ENCODE measurements around the gene PRRT2.
"Not testable (repeated sequence)": the region's sequence is repeated elsewhere in the genome, so short reads cannot be mapped to it uniquely, and the experiment has no call there.

PRRT2 gene

DNA sequence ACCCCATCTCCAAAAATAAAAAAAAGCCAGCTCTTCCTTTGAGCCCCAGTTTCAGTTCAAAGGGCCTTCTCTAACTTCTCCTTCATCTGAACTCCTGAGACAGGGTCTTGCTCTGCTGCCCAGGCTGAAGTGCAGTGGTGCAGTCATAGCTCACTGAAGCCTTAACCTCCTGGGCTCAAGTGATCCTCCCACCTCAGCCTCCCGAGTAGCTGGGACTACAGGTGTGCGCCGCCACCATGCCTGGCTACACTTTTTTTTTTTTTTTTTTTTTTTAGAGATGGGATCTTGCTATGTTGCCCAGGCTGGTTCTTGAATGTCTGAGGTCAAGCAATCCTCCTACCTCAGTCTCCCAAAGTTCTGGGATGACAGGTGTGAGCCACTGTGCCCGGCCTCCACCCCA, 21.2 kb downstream of the PRRT2 start:
- not testable (repeated sequence) for DNase-seq (ENCODE audit: low read depth in 2 of 2)

DNA sequence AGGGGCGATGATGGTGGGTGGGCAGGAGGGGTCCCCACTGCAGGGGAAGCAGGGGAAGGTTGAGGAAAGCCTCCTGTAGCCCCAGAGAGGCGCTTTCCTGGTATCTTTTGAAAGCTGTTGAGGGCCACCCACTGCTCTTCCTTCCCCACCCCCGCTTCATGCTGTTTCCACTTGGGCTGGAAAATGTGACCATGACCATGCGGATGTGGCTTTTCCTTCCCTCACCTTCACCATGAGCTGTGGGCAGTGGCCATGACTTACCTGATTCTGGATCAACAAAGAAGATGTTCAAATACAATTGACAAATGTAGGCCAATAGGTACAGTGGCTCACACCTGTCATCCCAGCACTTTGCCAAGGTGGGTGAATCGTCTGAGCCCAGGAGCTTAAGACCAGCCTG, 22.1 kb downstream of the PRRT2 start:
- no peak for DNase-seq (ENCODE audit: low read depth in 2 of 2)

DNA sequence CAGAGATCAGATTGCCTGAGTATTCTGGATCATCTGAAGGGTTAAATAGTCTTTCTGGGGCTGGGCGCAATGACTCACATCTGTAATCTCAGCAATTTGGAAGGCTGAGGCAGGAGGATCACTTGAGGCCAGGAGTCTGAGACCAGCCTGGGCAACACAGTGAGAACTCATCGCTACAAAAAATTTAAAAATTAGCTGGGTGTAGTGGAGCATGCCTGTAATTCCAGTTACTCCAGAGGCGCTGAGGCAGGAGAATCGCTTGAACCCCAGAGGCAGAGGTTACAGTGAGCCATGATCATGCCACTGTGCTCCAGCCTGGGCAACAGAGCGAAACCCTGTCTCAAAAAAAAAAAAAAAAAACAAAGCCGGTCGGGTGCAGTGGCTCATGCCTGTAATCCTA, 23.9 kb downstream of the PRRT2 start:
- no peak for DNase-seq (ENCODE audit: low read depth in 2 of 2)

DNA sequence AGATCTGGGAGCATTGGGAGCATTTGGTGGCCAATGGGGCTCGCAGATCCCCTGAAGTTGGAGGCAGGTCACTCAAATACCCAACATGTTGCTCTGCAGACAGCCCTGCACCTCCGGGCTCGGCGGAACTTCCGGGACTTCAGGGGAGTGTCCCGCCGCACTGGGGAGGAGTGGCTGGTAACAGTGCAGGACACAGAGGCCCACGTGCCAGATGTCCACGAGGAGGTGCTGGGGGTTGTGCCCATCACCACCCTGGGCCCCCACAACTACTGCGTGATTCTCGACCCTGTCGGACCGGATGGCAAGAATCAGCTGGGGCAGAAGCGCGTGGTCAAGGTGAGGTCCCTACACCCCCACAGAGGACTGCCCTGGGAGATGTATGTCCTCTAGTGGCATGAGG, 24.6 kb downstream of the PRRT2 start:
- DNase-seq (ENCODE audit: low read depth in 2 of 2), result no peak

DNA sequence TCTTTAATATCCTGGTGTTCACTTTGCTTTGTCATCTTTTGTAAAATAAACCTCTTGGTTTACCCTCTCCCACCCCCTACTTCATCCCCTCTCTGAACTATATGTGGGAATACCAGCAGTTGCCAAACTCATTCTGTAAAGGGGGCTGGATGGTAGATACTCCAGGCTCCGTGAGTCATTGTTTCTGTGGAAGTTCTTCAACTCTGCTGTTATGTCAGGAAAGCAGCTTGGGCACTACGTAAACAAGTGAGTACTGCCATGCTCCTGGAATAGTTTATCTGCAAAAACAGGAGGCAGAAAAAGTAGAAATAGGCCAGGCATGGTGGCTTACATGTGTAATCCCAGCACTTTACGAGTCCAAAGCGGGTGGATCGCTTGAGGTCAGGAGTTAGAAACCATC, 25.8 kb downstream of the PRRT2 start:
- no peak for DNase-seq (ENCODE audit: low read depth in 2 of 2)

DNA sequence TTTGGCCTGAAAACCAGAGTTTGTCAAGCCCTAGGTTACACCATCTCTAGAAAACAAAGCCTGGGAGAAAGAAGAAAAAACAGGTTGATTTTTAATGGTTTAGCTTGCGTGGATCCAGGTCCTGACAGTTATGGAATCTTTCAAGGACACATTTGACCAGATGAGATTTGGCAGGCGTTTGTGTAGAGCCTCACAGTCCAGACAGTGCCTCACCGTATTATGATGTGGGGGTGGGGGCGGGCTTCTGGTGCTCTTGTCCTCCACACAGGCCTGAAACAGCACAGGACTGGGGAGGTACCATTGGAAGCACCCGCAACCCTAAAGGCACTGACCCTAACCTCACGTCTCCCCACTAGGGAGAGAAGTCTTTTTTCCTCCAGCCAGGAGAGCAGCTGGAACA, 27.8 kb downstream of the PRRT2 start:
- no peak for DNase-seq (ENCODE audit: low read depth in 2 of 2)

DNA sequence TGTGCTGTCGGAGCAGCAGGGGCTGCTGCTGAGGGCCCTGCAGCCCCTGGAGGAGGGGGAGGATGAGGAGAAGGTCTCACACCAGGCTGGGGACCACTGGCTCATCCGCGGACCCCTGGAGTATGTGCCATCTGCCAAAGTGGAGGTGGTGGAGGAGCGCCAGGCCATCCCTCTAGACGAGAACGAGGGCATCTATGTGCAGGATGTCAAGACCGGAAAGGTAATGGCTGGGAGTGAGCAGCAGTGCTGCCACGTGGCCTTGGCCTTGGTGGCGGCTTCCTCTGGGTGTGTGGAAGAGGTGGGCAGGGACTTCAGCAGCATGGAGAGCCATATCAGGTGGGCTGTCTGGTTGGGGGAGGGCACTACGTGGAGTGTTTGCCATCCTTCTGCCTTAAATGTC, 28.2 kb downstream of the PRRT2 start:
- DNase-seq (ENCODE audit: low read depth in 2 of 2), result no peak

DNA sequence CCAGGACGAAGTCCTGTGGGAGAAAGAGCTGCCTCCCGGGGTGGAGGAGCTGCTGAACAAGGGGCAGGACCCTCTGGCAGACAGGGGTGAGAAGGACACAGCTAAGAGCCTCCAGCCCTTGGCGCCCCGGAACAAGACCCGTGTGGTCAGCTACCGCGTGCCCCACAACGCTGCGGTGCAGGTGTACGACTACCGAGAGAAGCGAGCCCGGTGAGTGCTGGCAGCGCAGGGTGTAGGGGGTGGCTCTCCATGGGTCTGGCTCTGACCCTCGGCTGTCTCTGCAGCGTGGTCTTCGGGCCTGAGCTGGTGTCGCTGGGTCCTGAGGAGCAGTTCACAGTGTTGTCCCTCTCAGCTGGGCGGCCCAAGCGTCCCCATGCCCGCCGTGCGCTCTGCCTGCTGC, 29.6 kb downstream of the PRRT2 start:
- DNase-seq (ENCODE audit: low read depth in 2 of 2), result no peak

DNA sequence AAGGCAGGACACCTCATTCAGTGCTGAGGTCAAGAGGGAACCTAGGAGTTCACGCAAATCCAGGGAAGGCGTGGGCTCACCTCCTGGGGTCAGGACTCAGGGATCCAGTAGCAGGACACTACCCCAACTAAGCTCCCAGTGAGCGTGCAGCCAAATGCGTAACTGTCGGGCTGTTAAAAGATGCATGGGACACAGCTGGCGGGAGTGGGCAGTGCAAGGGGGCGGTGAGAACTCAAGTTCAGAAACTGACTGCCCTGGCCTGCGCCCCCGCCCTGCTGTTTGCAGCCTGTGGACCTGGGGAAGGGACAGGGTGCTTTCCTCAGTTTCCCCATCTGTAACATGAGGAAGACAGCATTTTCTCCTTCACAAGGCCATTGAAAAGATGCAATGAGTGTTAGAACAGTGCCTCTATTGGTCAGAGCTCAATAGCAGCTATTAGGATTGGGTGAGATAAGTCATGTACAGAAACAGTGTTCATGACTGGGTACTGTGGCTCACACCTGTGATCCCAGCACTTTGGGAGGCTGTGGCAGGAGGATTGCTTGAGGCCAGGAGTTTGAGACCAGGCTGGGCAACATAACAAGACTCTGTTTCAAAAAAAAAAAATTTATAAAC, 30.8 kb downstream of the PRRT2 start:
- no peak for DNase-seq (ENCODE audit: low read depth in 2 of 2)

DNA sequence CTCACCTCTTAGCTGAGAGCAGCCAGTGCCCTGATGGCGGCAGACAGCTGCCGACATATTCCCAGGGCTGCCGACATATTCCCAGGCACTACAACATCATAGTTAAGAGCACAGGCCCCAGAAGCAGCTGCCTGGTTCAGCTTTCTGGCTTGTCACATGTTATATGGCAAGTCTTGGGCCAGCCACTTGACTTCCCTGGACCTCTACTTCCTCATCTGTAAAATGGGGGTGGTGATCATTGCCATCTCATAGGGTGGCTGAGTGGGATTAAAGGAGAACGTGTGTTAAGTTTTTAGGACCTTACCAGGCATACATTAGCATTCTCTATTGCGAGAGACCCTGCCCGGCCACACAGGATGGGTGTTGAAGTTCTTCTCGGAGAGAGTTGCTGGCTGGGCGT, 31.9 kb downstream of the PRRT2 start:
- DNase-seq (ENCODE audit: low read depth in 2 of 2), result no peak

DNA sequence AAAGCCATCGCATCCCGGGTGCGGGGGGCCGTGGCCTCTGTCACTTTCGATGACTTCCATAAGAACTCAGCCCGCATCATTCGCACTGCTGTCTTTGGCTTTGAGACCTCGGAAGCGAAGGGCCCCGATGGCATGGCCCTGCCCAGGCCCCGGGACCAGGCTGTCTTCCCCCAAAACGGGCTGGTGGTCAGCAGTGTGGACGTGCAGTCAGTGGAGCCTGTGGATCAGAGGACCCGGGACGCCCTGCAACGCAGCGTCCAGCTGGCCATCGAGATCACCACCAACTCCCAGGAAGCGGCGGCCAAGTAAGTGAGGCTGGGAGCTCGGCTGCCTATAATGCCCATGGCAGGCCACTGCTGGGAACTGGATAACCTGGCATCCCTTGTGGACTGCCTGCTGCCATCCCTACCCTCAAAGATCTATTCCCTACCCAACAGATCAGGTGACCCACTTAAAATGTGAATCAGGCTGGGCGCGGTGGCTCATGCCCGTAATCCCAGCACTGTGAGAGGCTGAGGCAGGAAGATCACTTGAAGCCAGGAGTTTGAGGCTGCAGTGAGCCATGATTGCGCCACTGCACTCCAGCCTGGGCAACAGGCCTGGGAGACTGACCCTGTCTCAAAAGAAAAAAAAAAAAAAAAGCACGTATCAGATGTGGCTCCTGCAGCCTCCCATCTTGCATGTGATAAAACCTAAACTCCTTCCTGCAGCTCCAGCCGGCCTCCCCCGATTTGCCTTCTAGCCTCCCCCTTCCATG, 32.8 kb downstream of the PRRT2 start:
- no peak for DNase-seq (ENCODE audit: low read depth in 2 of 2)

DNA sequence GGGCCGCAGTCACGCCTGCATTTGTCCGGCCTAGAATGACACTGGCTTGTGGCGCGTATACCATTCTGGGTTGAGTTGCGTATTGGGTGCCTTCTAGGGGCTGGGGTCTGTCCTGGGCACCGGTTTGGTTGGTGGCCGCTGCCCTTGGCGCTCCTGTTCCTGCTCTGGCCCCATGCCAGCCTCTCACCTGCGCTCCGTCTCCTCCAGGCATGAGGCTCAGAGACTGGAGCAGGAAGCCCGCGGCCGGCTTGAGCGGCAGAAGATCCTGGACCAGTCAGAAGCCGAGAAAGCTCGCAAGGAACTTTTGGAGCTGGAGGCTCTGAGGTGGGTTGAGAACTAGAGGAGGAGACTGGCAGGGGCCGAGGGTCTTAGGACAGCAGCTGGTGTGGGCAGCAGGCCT, 33.7 kb downstream of the PRRT2 start:
- DNase-seq (ENCODE audit: low read depth in 2 of 2), result no peak

DNA sequence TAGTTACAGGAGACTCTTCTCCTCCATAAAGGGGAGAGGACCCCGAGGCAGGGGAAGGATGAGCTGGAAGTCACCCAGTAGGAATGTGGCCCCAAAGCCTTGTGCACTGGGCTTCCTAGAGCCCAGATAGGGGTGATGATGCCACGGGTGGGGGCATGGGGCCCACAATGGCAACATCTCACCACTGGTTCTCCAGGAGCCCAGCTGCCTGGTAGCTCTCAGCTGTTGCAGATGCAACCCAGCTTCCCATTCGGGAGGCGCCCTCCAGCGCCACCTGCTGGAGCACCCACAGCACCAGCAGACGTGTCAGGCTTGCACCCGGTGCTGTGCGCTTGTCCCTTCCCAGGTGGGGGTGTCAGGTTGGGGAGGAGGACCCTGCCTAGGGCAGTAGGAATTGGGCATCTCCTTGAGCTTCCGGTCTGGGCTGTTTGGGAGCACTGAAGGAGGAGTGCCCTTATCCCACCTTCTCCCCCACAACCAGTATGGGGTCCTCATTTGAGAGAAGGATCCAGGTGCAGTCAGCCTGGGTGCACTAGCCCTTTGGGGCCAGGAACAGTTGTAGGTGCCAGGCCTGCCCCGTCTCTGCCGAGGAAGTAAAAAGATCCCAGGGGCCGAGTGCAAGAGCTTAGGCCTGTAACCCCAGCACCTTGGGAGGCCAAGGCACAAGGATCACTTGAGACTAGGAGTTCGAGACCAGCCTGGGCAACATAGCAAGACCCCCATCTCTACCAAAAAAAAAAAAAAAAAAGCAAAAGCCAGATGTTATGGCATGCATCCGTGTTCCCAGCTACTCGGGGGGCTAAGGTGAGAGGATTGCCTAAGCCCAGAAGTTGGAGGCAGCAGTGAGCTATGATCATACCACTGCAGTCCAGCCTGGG, 36.7 kb downstream of the PRRT2 start:
- DNase-seq (ENCODE audit: low read depth in 2 of 2), result peak; percentile 75 to 81

DNA sequence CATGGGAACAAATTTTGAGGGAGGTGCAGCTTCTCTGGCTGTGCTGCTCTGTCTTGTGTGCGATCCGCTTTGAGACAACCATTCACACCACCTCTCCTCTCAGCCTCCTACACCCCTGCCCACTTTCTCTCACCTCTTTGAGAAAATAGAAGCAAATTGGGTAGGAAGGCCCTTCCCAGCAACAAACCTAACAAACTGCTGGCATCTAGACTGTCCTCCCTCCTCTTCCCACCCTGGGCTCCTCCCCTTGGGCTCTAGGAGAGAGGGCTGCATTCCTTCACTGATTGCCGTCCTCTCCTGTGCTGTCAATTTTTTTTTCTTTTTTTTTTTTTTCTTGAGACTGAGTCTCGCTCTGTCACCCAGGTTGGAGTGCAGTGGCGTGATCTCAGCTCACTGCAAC, 37.5 kb downstream of the PRRT2 start:
- no peak for DNase-seq (ENCODE audit: low read depth in 2 of 2)

DNA sequence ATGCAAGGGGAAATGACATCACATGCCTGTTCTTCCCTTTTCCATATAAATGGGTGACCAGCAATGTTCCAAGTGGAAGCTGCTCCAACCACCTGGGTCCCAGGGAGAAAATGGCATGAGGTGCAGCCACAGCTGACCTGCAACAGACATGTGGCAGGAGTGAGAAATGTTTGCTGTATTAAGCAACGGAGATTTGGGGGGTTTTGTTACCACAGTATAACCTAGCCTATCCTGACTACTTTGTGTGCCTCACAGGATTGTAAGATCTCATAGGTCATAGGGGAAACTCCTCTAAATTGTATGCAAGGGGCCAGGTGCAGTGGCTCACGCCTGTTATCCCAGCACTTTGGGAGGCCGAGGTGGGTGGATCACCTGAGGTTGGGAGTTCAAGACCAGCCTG, 39.0 kb downstream of the PRRT2 start:
- no peak for DNase-seq (ENCODE audit: low read depth in 2 of 2)

DNA sequence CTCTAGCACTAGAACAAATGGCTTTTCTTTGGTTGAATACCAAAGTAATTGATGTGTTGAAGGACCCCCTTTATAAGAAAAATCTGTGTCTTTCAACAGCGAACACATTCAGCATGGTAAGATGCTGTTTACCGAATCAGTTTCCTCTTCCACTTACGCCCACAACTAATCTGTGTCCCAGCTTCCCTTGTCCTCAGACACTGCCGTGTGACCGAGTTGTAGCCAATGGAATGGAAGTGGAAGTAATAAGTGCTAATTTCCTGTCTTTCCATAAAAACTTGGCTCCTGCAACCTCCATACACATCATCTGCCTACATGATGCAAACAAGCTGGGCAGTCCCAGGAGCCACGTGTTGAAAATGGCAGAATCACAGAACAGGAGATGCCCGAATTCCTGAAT, 40.7 kb downstream of the PRRT2 start:
- no peak for DNase-seq (ENCODE audit: low read depth in 2 of 2)

DNA sequence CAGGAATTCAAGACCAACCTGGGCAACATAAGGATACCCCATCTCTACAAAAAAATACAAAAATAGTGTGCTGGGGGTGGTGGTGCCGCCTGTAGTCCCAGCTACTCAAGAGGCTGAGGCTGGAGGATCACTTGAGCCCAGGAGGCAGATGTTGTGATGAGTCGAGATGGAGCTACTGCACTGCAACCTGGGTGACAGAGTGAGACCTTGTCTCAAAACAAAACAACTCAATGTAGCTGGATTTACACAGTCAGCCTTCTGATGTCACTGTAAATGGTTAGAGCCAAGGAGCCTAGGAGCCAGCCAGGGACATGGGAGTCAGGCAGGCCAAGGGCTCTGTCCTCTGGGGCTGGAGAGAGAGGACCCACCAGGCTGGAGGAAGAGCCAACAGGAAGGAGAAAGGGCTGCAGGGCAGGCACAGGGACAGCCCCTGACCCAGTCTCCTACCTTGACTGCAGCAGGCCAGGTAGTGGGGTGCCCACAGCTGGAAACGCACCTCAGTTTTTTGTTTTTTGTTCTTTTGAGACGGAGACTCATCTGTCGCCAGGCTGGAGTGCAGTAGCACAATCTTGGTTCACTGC, 42.6 kb downstream of the PRRT2 start:
- DNase-seq (ENCODE audit: low read depth in 2 of 2), result no peak

DNA sequence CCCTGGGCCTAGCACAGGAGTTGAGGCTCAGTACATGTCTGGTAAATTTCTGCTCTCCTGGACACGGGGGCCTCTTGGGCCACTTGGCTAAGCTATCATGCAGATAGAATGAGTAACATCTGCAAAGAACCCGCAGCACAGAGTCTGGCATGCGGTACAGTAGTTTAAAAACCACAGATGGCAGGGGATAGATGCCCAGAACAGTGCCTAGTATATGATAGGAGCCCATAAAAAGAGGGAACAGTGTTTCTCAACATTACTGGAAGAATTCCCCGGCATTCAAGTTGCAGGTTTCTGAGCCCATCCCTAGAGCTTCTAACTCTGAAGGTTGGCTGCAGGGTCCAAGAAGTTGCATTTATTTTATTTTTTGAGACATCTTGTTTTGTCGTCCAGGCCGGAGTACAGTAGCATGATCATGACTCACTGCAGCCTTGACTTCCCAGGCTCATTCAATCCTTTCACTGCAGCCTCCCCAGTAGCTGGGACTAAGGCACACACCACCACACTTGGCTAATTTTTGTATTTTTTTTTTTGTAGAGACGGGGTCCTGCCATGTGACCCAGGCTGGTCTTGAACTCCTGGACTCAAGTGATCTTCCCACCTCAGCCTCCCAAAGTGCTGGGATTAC, 45.3 kb downstream of the PRRT2 start:
- DNase-seq (ENCODE audit: low read depth in 2 of 2), result no peak

DNA sequence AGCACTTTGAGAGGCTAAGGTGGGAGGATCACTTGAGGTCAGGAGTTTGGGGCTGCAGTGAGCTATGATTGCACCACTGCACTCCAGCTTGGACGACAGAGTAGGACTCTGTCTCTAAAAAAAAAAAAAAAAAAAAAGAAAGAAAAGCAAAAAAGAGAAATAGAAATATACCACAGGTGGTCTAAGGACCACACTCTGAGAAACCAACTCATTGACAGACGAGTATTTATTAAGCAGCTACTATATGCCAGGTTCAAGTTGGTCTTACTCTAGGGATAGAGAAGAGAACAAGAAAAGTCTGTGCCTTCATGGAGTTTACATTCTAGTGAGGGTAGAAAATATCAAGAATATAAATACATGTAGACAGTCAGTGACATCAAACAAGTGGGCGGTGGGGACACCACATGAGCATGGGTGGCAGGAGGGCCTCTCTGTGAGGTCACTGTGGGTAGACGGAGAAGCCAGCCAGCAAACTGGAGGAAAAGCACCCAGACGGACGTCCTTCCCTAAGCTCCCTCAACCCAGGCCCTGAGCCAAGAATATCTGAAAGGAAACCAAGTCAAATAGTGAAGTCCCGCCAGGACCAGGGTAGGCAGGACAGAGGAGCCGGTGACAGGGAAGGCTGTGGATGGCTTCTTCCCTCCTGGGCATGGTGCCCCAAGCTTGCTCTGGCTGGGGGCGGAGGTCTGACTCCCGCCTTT, 46.3 kb downstream of the PRRT2 start:
- no peak for DNase-seq (ENCODE audit: low read depth in 2 of 2)

DNA sequence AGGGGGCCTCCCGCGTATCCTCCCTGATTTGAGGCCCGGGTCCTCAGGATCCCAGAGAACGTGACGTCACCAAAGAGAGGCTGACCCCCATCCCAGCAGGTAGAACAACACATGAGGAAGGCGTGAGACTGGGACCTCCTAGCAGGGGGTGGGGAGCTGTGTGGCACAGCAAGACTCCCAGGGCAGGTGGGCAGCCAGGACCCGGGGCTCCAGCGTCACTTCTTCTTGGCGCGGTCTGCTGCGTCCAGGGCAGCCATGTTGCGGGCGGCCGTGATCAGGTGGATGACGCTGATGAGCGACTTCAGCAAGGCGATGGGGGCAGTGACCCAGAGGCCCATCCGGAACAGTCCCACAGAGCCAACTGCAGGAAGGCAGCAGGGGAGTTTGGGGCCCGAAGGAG, 47.0 kb downstream of the PRRT2 start:
- DNase-seq (ENCODE audit: low read depth in 2 of 2), result no peak

DNA sequence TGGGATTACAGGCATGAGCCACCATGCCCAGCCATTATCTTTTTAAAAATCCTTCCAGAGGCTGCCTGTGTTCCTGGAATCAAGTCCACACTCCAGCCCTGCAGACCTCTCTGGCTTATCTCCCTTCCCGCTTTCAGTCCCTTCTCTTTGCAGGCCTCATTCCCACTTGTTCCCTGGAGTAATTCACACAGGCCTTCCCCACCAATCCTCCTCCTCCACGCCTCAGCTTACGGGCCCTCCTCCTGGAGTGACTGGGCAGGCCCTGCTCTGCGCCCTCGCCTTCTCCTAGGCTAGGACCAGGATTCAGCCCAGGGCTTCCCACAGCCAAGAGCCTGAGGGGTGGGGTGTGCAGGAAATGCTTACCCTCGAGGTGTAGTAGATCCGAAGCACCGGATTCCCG, 48.2 kb downstream of the PRRT2 start:
- DNase-seq (ENCODE audit: low read depth in 2 of 2), result no peak
